RWPE1 (cell line): Measurements from ENCODE around the gene PAK5.
A peak's percentile ranks its signal among the peaks of the same experiment; 100 is the strongest.

Experiments used
- CTCF ChIA-PET: fragments of 350-600 bp; sonication (Branson Sonifier 250); formaldehyde crosslinking; extraction: SDS; loops from one replicate; lab custom pipeline; 2021; lab: Yijun Ruan, JAX
- POLR2A ChIA-PET: fragments of 400-600 bp; formaldehyde crosslinking; extraction: SDS; loops from one replicate; lab custom pipeline; 2020; ENCODE audit warnings: antibody characterized with exemption; ENCODE audit not compliant: low non-redundant PET; lab: Yijun Ruan, JAX
- DNase-seq: peaks from one replicate; pipeline ENCODE4 v3.0.0; 2012; ENCODE audit warnings: low spot score
- H3K27ac ChIP-seq: fragments of 450-650 bp; 2 replicates; pipeline ENCODE4 v1.5.1; 2017
- TF ChIP-seq, protein P1 (sequence below): fragments of 450-650 bp; conservative IDR thresholded peaks from 2 replicates; pipeline ENCODE4 v1.5.1; 2017; ENCODE audit warnings: low read depth, mild to moderate bottlenecking

PAK5 gene

DNA sequence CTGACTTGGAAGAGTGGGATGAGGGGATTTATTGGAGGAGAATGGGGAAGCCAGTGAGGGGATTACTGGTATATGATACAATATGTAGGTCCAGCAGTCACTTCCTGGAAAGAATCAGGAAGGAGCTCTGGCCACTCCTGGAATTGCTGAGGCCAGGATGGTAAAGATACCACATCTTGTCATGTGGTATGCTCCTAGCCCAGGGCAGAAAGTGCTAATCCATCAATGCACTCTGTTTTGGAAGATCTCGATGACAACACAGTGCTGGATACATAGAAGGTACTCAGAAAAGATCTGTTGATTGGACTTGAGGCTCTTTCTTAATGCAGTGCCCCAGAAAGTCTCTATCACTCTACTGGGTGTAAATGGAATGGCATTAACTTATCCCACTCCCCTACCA lies 271.9 kb downstream of the PAK5 start:
- TF ChIP-seq, protein P1, sequence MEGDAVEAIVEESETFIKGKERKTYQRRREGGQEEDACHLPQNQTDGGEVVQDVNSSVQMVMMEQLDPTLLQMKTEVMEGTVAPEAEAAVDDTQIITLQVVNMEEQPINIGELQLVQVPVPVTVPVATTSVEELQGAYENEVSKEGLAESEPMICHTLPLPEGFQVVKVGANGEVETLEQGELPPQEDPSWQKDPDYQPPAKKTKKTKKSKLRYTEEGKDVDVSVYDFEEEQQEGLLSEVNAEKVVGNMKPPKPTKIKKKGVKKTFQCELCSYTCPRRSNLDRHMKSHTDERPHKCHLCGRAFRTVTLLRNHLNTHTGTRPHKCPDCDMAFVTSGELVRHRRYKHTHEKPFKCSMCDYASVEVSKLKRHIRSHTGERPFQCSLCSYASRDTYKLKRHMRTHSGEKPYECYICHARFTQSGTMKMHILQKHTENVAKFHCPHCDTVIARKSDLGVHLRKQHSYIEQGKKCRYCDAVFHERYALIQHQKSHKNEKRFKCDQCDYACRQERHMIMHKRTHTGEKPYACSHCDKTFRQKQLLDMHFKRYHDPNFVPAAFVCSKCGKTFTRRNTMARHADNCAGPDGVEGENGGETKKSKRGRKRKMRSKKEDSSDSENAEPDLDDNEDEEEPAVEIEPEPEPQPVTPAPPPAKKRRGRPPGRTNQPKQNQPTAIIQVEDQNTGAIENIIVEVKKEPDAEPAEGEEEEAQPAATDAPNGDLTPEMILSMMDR = no peak
- DNase-seq = no peak
- no peak overlapping the region for H3K27ac ChIP-seq
- POLR2A ChIA-PET = no interaction called here
- CTCF ChIA-PET = no interaction called here

DNA sequence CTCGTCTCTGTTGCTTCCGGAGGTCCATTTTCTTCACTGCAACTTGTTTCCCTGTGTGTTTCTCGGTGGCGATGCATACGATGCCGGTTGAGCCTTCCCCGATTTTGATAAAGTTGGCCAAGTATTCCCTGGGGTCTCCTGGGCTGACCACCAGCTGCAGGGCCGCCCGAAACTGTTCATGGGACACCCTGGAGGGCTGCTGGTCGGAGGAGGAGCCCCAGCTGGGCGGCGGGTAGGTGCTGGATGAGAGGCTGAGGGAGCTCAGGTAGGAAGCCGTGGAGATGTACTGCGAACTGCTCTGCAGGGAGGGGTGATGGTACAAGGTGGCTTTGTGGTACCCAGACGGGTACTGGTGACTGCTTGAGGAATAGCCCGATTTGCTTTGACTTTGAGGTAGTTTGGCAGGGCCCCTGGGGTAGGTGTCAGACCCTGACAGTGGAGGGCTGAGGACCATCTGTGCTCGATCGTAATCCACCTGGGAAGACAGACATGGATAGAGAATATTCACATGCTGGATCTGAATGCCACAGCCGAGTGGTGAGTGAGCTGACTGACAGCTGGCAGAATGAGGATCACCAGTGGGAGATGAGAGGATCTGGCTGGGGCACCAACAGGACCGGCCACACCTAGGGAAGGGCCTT lies 272.8 kb downstream of the PAK5 start:
- ChIA-PET CTCF (no interaction called here), POLR2A (no interaction called here)
- H3K27ac ChIP-seq = no peak overlapping the region
- DNase-seq = no peak
- TF ChIP-seq, protein P1 = no peak

DNA sequence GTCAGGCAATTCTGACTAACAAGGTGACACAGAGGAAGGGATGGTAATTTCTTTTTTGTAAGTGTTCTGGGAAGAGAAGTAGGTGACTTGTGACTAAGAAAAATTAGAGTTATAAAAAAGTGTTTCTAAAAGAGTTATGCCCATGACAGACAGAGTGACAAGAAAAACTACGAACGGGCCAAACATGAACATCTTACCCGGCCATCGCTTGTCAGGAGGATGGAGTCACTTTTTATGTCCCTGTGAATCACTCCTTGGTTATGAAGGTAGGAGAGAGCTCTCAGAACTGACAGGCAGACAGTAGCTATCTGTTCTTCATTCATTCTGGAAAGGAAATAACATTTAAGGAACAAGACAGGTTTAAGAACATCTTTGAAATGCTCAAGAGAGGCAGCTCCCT lies 281.5 kb downstream of the PAK5 start:
- POLR2A ChIA-PET = no interaction called here
- TF ChIP-seq, protein P1 = no peak
- H3K27ac ChIP-seq = no peak overlapping the region
- DNase-seq = no peak
- CTCF ChIA-PET = no interaction called here

DNA sequence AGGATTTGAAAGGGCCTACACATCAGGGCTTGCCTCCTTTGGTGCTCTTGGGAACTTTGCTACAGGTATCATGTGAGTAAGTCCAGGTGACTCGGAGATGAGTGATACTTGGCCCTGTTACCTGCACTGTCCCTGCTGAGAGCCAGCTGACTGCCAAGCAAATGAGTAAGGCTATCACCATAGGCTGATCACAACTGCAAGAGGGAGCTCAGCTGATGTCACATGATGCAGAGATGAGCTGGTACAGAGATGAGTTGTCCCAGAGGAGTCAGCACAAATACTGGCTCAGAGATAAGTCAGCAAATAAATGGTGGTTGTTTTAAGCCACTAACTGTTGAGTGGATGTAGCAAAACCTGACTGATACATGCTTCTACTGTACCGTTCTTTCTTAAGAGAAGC lies 283.1 kb downstream of the PAK5 start:
- ChIA-PET POLR2A (no interaction called here), CTCF (no interaction called here)
- DNase-seq = peak; percentile 10
- TF ChIP-seq, protein P1 = no peak
- no peak overlapping the region for H3K27ac ChIP-seq

DNA sequence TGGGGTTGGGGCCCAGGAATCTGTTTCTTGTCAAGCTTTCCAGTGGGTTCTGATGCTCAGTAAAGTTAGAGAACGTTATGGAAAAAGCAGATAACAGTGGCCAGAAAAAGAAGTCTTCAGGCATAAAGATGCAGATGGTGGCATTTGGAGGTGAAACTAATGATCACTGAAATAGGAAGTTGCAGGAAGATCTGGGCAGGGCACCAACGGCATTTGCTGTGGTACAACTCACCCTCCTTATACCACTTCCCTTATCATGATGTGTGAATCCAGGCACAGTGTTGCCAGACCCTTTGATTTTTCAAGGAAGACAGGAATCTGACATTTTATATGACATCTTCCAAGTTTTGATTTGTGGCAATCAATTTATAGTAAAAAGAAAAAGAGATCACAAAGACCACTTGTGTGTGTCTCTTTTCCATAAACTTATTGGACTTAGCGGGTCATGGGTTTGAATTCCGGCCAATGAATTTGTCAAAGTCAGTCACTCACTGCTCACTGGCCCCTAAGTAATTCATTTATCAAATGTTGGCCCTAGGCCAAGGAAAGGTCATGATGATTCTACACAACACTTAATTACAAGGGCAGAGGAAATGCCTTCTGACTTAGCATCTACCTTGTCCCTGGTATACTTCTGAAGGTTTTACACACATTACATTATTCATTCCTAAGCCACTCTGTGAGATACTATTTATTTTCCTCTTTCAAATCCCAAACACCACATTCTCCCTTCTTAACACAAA lies 286.9 kb downstream of the PAK5 start:
- ChIA-PET CTCF (no interaction called here), POLR2A (no interaction called here)
- DNase-seq = no peak
- no peak overlapping the region for H3K27ac ChIP-seq
- TF ChIP-seq, protein P1 = no peak

DNA sequence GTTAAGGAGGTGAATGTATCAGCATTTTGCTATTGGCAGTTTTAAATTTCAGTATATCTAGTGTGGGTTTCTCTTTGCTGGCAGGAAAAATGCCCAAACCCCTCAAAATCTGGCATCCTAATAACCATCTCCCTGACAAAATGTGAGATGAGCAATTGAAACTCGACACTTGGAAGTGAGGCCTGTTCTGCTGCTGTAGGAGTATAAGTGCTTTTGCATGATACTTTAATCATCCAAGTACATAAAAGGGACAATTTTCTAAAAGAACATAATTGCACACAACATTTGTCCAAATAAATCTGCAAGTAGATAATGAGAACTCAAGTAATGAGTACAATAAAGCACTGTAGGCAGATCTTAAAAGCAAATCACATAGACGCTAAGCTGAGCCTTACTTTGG lies 288.0 kb downstream of the PAK5 start:
- CTCF ChIA-PET = no interaction called here
- TF ChIP-seq, protein P1 = no peak
- POLR2A ChIA-PET = no interaction called here
- DNase-seq = no peak
- H3K27ac ChIP-seq = no peak overlapping the region
